Neural cell (in vitro differentiated cells): ENCODE results near the gene TNKS1BP1. TPM values are rescaled to one million over a fixed set of nuclear protein-coding genes. Genes with fewer than 3 reads are reported as not detected.

ENCODE experiments used
- H2AFZ ChIP-seq: fragments of 200-600, 300-800 bp; sonication (generic), shearing (Covaris generic); 2 replicates; pipeline ENCODE4 v1.6.0; 2014; ENCODE audit warnings: low read depth, mild to moderate bottlenecking, antibody characterized with exemption, low read length, moderate library complexity
- H3F3A ChIP-seq: fragments of 200-600 bp; shearing (Covaris generic); 2 replicates; pipeline ENCODE4 v1.6.1; 2016; ENCODE audit warnings: mild to moderate bottlenecking, moderate library complexity, mixed read lengths, antibody characterized with exemption, low read length; ENCODE audit not compliant: insufficient read depth, poor library complexity, severe bottlenecking
- H3K27ac ChIP-seq: fragments of 200-600, 300-800 bp; sonication (generic), shearing (Covaris generic); 2 replicates; pipeline ENCODE4 v1.5.1; 2014; ENCODE audit warnings: mild to moderate bottlenecking, low read length, moderate library complexity
- H3K27me3 ChIP-seq: fragments of 300-800, 200-600 bp; sonication (generic), shearing (Covaris generic); 2 replicates; pipeline ENCODE4 v1.6.0; 2014; ENCODE audit warnings: mild to moderate bottlenecking, low read depth, low read length, moderate library complexity; ENCODE audit not compliant: insufficient read depth
- H3K36me3 ChIP-seq: fragments of 300-800, 200-600 bp; sonication (generic), shearing (Covaris generic); 2 replicates; pipeline ENCODE4 v1.5.1; 2014; ENCODE audit warnings: mild to moderate bottlenecking, antibody characterized with exemption, low read length, moderate library complexity; ENCODE audit not compliant: insufficient read depth
- H3K4me2 ChIP-seq: fragments of 300-800, 200-600 bp; sonication (generic), shearing (Covaris generic); 2 replicates; pipeline ENCODE4 v1.6.0; 2014; ENCODE audit warnings: mild to moderate bottlenecking, low read length
- H3K4me3 ChIP-seq: fragments of 300-800, 200-600 bp; sonication (generic), shearing (Covaris generic); 2 replicates; pipeline ENCODE4 v1.5.1; 2014; ENCODE audit warnings: mild to moderate bottlenecking, low read length, moderate library complexity
- H3K79me2 ChIP-seq: fragments of 200-600 bp; shearing (Covaris generic); replicated peaks from 2 replicates; pipeline ENCODE4 v1.6.0; 2014; ENCODE audit warnings: mild to moderate bottlenecking, low read length, moderate library complexity; ENCODE audit not compliant: insufficient read depth
- H3K9ac ChIP-seq: fragments of 300-800, 200-600 bp; sonication (generic), shearing (Covaris generic); 2 replicates; pipeline ENCODE4 v1.6.1; 2016; ENCODE audit warnings: mild to moderate bottlenecking, low read length, mixed read lengths
- H3K9me2 ChIP-seq: fragments of 200-600 bp; shearing (Covaris generic); 2 replicates; pipeline ENCODE4 v1.6.1; 2016; ENCODE audit warnings: mild to moderate bottlenecking, low read length, mixed read lengths; ENCODE audit not compliant: insufficient read depth
- H3K9me3 ChIP-seq: fragments of 200-600, 300-800 bp; sonication (generic), shearing (Covaris generic); 2 replicates; pipeline ENCODE4 v1.6.1; 2016; ENCODE audit warnings: mild to moderate bottlenecking, mixed run types, low read length, moderate library complexity, mixed read lengths
- H4K20me1 ChIP-seq: fragments of 200-600 bp; shearing (Covaris generic); 2 replicates; pipeline ENCODE4 v1.6.1; 2016; ENCODE audit warnings: mild to moderate bottlenecking, mixed run types; ENCODE audit not compliant: insufficient read depth
- CTCF ChIP-seq: fragments of 450-650 bp; IDR thresholded peaks from 2 replicates; pipeline ENCODE4 v1.5.1; 2014; ENCODE audit warnings: antibody characterized with exemption, mild to moderate bottlenecking, moderate library complexity; ENCODE audit not compliant: poor library complexity, severe bottlenecking
- EP300 ChIP-seq: fragments of 450-650 bp; conservative IDR thresholded peaks from 2 replicates; pipeline ENCODE4 v1.6.1; 2014; ENCODE audit warnings: antibody characterized with exemption, mild to moderate bottlenecking, moderate library complexity; ENCODE audit not compliant: poor library complexity, severe bottlenecking
- EZH2 ChIP-seq: fragments of 200-600, 300-800 bp; shearing (Covaris generic), sonication (generic); IDR thresholded peaks from 2 replicates; pipeline ENCODE4 v1.6.1; 2014; ENCODE audit warnings: antibody characterized with exemption, low read length, borderline replicate concordance, mild to moderate bottlenecking; ENCODE audit not compliant: insufficient read depth, poor library complexity, severe bottlenecking
- MXI1 ChIP-seq: fragments of 450-650 bp; conservative IDR thresholded peaks from 2 replicates; pipeline ENCODE4 v1.6.1; 2014; ENCODE audit warnings: antibody characterized with exemption, mild to moderate bottlenecking; ENCODE audit not compliant: poor library complexity, severe bottlenecking
- POLR2AphosphoS5 ChIP-seq: IDR thresholded peaks from 2 replicates; pipeline ENCODE4 v1.6.1; 2012
- RAD21 ChIP-seq: fragments of 450-650 bp; conservative IDR thresholded peaks from 2 replicates; pipeline ENCODE4 v1.6.1; 2014; ENCODE audit warnings: antibody characterized with exemption, mild to moderate bottlenecking, moderate library complexity
- REST ChIP-seq: IDR thresholded peaks from 2 replicates; pipeline ENCODE4 v1.6.1; 2012; ENCODE audit warnings: borderline replicate concordance
- SMC3 ChIP-seq: fragments of 450-650 bp; conservative IDR thresholded peaks from 2 replicates; pipeline ENCODE4 v1.6.1; 2014; ENCODE audit warnings: antibody characterized with exemption, mild to moderate bottlenecking, moderate library complexity; ENCODE audit not compliant: poor library complexity
- TAF1 ChIP-seq: IDR thresholded peaks from 2 replicates; pipeline ENCODE4 v1.6.1; 2012; ENCODE audit warnings: low read depth
- polyA plus RNA-seq: library from polyadenylated mRNA; depleted of rRNA; stranded (reverse); fragments of >200 nt; gene quantifications from 2 replicates; pipeline ENCODE4 v1.2.3, GENCODE V29; 2014

The TNKS1BP1 gene
- polyA plus RNA-seq, 1 donor from 2014 or later: 8.9 TPM

GRCh38 chr11:57274904-57275498 lies 49.8 kb downstream of the TNKS1BP1 start:
- Histone ChIP-seq H3K27me3 (no peaks in the 10 kb centered on the region), H3K36me3 (no peaks in the 10 kb centered on the region), H4K20me1 (no peaks in the 10 kb centered on the region), H3K9me3 (no peaks in the 10 kb centered on the region), H3K79me2 (no peaks in the 10 kb centered on the region), H3K27ac (no peak overlapping the region), H3K9ac (no peak overlapping the region), H2AFZ (no peak overlapping the region), H3K4me3 (no peak overlapping the region), H3K9me2 (no peaks in the 10 kb centered on the region), H3K4me2 (no peak overlapping the region), H3F3A (no peaks in the 10 kb centered on the region)
- TF ChIP-seq EZH2: no peak
- TF ChIP-seq POLR2AphosphoS5: no peak
- TF ChIP-seq EP300: no peak
- no peak for TF ChIP-seq RAD21
- no peak for TF ChIP-seq CTCF
- TF ChIP-seq SMC3: no peak
- no peak for TF ChIP-seq REST
- no peak for TF ChIP-seq TAF1
- TF ChIP-seq MXI1: no peak

GRCh38 chr11:57273448-57274058 lies 51.2 kb downstream of the TNKS1BP1 start:
- no peak overlapping the region for H3K4me3 ChIP-seq
- no peak overlapping the region for H3K9ac ChIP-seq
- no peaks in the 10 kb centered on the region for H3K9me3 ChIP-seq
- H3K79me2 ChIP-seq: no peaks in the 10 kb centered on the region
- no peak overlapping the region for H2AFZ ChIP-seq
- H3K36me3 ChIP-seq: no peaks in the 10 kb centered on the region
- TF ChIP-seq EP300: no peak
- no peak for TF ChIP-seq RAD21
- H3K4me2 ChIP-seq: no peak overlapping the region
- no peaks in the 10 kb centered on the region for H3K9me2 ChIP-seq
- no peaks in the 10 kb centered on the region for H4K20me1 ChIP-seq
- no peaks in the 10 kb centered on the region for H3K27me3 ChIP-seq
- H3F3A ChIP-seq: no peaks in the 10 kb centered on the region
- H3K27ac ChIP-seq: no peak overlapping the region
